ENCODE measurements around the gene C12orf57. TPM values are rescaled to one million over a fixed set of nuclear protein-coding genes. Genes with fewer than 3 reads are reported as not detected.
A peak's percentile ranks its signal among the peaks of the same experiment; 100 is the strongest.

C12orf57 gene
- total and polyA plus RNA-seq, 10 of the 15 experiments (the other 5 are each of a cell fraction or from before 2014, with no cell fraction given): 64.5 to 377 (median 211) TPM

GRCh38 chr12:6936636-6937480, 7.0 kb upstream of the C12orf57 start (continued):
- TF ChIP-seq NFXL1 (IDR thresholded peaks at IDR 0.05; ENCODE audit: borderline replicate concordance): no peak
- TF ChIP-seq POU2F2 (IDR thresholded peaks at IDR 0.05; ENCODE audit: borderline replicate concordance, low read depth, low read length): peak; percentile 2; the same call in 1 of the 3 replicates
- no peak for TF ChIP-seq CREB1 (IDR thresholded peaks at IDR 0.05; ENCODE audit: low read depth)
- peak; percentile 75 for TF ChIP-seq POLR2A (IDR thresholded peaks at IDR 0.05; ENCODE audit: low read depth, low read length)
- 0 out of 2 replicates have a peak, but pooled peaks have one; percentile 11 for TF ChIP-seq TCF12 (IDR thresholded peaks at IDR 0.05; ENCODE audit: low read depth, low read length)
- TF ChIP-seq MEF2B (IDR thresholded peaks at IDR 0.05; ENCODE audit: partially characterized antibody, poor library complexity, severe bottlenecking): peak; percentile 22
- TF ChIP-seq MTA2 (IDR thresholded peaks at IDR 0.05; ENCODE audit: low read depth): 0 out of 2 replicates have a peak, but pooled peaks have one; percentile 24

GRCh38 chr12:6937481-6938352, 6.1 kb upstream of the C12orf57 start:
- ATAC-seq: peak; percentile 96
- BruUV-seq (replicated peaks): TSS peak; percentile 92
- POLR2A ChIA-PET: interaction anchor here (0.9 to 17.8 kb wide), 15 partner anchors 9 to 86 kb away, joined by 3 to 524 read pairs (median 6); partner anchors contain the start of genes ATN1, CDCA3, EMG1 and LPCAT3
- peak overlapping the region; percentile 95 for H3K4me2 ChIP-seq (ENCODE audit: control insufficient read depth, insufficient read depth)
- peak overlapping the region; percentile 92 for H3K27ac ChIP-seq (ENCODE audit: control insufficient read depth, insufficient read depth)
- peak overlapping the region; percentile 86 for H3K4me3 ChIP-seq
- H4K20me1 ChIP-seq (ENCODE audit: control insufficient read depth, insufficient read depth): no peaks in the 10 kb centered on the region
- peak overlapping the region; percentile 56 for H2AFZ ChIP-seq (ENCODE audit: control insufficient read depth, low read depth, low read length)
- no peaks in the 10 kb centered on the region for H3K9me3 ChIP-seq (replicated peaks; ENCODE audit: control insufficient read depth, insufficient read depth, low read length)
- peaks cover 24% of the 10 kb centered on the region for H3K79me2 ChIP-seq (ENCODE audit: control insufficient read depth, insufficient read depth, low read length)
- H3K36me3 ChIP-seq (ENCODE audit: control insufficient read depth in 2 of 2, insufficient read depth in 2 of 2, low read length in 1 of 2): peaks cover 5 to 6% of the 10 kb centered on the region in 2 experiments; a peak in 3 of 4 replicates
- SMC1A ChIA-PET (ENCODE audit: uncharacterized antibody, unreplicated experiment): interaction anchor here (0.9 to 1.6 kb wide), 6 partner anchors 9 to 70 kb away, joined by 3 to 12 read pairs (median 4); partner anchors contain the start of gene TPI1
- DNase-seq (ENCODE audit: low read depth, low spot score): peak; percentile 90
- WGBS (ENCODE audit: insufficient coverage, insufficient replicate concordance, low lambda C conversion rate, missing lambda C conversion rate): under 1% methylated on average over 61 of the region's 80 CpGs
- FAIRE-seq: peak; percentile 99
- H3K9ac ChIP-seq (ENCODE audit: control insufficient read depth, insufficient read depth, low read length): peak overlapping the region; percentile 96
- in situ Hi-C loops (cut with MboI) (no loop called here), intact Hi-C loops (cut with micrococcal nuclease; ENCODE audit: unreplicated experiment) (loop anchor here (2.0 kb wide), 1 partner anchor 13 kb away; no protein-coding TSS in a partner anchor)
- H3K27me3 ChIP-seq (replicated peaks in 1 of 2; ENCODE audit: control insufficient read depth in 2 of 2, insufficient read depth in 2 of 2, low read length in 1 of 2): no peaks in the 10 kb centered on the region
- CTCF ChIA-PET: interaction anchor here (0.7 to 8.6 kb wide), 23 partner anchors 9 to 248 kb away, joined by 3 to 111 read pairs (median 4); partner anchors contain the start of genes C1RL, CDCA3, LPCAT3 and LRRC23
- peaks cover 11% of the 10 kb centered on the region; the same call in 1 of the 2 replicates for H3K4me1 ChIP-seq (ENCODE audit: control insufficient read depth, insufficient read depth, low read length)
- RAD21 ChIA-PET (ENCODE audit: unreplicated experiment): interaction anchor here (0.8 to 1.7 kb wide), 9 partner anchors 12 to 68 kb away, joined by 3 to 8 read pairs (median 3); partner anchors contain the start of gene SPSB2
- no peak for TF ChIP-seq FOXK2 (IDR thresholded peaks at IDR 0.05)
- no peak for TF ChIP-seq SUZ12 (IDR thresholded peaks at IDR 0.05; ENCODE audit: unreplicated experiment)
- TF ChIP-seq MAX (IDR thresholded peaks at IDR 0.05; ENCODE audit: low read depth, low read length): peak; percentile 72
- TF ChIP-seq, protein P1, sequence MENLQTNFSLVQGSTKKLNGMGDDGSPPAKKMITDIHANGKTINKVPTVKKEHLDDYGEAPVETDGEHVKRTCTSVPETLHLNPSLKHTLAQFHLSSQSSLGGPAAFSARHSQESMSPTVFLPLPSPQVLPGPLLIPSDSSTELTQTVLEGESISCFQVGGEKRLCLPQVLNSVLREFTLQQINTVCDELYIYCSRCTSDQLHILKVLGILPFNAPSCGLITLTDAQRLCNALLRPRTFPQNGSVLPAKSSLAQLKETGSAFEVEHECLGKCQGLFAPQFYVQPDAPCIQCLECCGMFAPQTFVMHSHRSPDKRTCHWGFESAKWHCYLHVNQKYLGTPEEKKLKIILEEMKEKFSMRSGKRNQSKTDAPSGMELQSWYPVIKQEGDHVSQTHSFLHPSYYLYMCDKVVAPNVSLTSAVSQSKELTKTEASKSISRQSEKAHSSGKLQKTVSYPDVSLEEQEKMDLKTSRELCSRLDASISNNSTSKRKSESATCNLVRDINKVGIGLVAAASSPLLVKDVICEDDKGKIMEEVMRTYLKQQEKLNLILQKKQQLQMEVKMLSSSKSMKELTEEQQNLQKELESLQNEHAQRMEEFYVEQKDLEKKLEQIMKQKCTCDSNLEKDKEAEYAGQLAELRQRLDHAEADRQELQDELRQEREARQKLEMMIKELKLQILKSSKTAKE (IDR thresholded peaks at IDR 0.05; ENCODE audit: low read depth, poor library complexity, severe bottlenecking): no peak
- peak; percentile 94 for TF ChIP-seq IKZF1 (conservative IDR thresholded peaks at IDR 0.05)
- TF ChIP-seq, protein P2, sequence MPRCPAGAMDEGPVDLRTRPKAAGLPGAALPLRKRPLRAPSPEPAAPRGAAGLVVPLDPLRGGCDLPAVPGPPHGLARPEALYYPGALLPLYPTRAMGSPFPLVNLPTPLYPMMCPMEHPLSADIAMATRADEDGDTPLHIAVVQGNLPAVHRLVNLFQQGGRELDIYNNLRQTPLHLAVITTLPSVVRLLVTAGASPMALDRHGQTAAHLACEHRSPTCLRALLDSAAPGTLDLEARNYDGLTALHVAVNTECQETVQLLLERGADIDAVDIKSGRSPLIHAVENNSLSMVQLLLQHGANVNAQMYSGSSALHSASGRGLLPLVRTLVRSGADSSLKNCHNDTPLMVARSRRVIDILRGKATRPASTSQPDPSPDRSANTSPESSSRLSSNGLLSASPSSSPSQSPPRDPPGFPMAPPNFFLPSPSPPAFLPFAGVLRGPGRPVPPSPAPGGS (IDR thresholded peaks at IDR 0.05; ENCODE audit: borderline replicate concordance, insufficient read depth, low read depth, low read length, poor library complexity, severe bottlenecking): peak; percentile 76

All from GM12878 (cell line).